ENCODE results near the gene PAX4. TPM values are rescaled to one million over a fixed set of nuclear protein-coding genes. Genes with fewer than 3 reads are reported as not detected.

Gene PAX4
- total RNA-seq, 1 donor from 2014 or later = 23.6 TPM

DNA sequence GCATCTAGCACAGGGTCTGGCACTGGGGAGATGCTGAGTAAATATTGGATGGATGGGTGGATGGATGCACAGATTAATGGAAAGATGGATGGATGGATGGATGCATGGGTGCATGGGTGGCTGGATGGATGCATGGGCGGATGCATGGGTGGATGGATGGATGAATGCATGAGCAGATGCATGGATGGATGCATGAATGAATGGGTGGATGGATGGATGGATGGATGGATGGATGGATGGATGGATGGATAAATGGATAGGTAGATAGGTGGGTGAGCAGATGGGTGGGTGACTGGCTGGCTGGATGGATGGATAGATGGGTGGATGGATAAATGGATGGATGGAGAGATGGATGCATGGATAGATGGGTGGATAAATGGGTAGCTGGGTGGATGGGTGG lies 5.7 kb downstream of the PAX4 start:
- H3K27me3 Mint-ChIP-seq = peaks cover 36% of the 10 kb centered on the region
- TF ChIP-seq CTCF (IDR thresholded peaks at IDR 0.05; ENCODE audit: unreplicated experiment) = no peak
- DNase-seq (ENCODE audit: low spot score, unreplicated experiment) = no peak
- no peaks in the 10 kb centered on the region for H3K36me3 Mint-ChIP-seq (ENCODE audit: insufficient read depth)
- peaks cover 3% of the 10 kb centered on the region for H3K9me3 Mint-ChIP-seq (ENCODE audit: low read depth)
- H3K4me3 Mint-ChIP-seq (ENCODE audit: low read depth) = no peak overlapping the region
- H3K4me1 Mint-ChIP-seq (ENCODE audit: low read depth) = no peaks in the 10 kb centered on the region
- H3K27ac Mint-ChIP-seq = no peak overlapping the region

DNA sequence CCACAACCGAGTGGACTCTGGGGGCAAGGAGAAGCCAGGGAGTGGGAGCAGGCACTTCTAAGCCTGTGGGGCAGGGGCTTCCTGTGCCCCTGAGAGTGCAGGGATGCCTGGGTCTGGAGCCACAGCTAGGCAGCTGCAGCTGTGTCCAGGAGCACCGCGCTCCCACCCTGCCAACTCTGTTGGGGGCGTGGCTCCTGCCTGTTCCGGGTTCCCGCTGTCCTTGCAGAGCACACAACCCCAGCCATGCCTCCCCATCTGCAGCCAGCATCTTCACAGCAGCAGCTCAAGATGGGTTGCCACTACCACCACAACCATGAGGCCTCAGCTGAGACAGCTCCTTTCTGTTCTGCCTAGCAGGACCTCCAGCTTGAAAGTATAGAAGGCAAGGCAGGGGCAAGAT lies 8.6 kb downstream of the PAX4 start:
- Mint-ChIP-seq H3K4me1 (ENCODE audit: low read depth) (no peaks in the 10 kb centered on the region), H3K9me3 (ENCODE audit: low read depth) (peaks cover 7% of the 10 kb centered on the region), H3K4me3 (ENCODE audit: low read depth) (no peak overlapping the region), H3K36me3 (ENCODE audit: insufficient read depth) (no peaks in the 10 kb centered on the region), H3K27me3 (peaks cover 17% of the 10 kb centered on the region), H3K27ac (no peak overlapping the region)
- no peak for DNase-seq (ENCODE audit: low spot score, unreplicated experiment)
- TF ChIP-seq CTCF (IDR thresholded peaks at IDR 0.05; ENCODE audit: unreplicated experiment) = no peak

DNA sequence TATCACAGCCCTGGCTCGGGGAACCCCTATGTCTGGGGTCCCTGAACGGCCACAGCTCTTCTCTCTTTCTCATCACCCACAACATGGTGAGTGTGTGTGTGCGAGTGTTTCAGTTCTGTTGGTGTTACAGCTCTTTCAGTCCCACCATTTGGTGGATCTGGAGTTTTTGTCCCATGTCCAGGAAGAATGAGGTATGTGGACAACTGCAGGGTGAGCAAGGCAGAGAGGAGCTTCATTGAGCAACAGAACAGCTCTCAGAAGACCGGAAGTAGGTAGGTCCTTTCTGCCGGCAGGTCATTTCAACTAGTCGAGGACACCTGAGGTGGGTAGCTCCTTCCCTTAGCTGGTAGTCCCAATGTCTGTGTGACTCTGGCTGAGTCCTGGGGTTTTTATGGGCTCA lies 9.5 kb downstream of the PAX4 start:
- Mint-ChIP-seq H3K27ac (no peak overlapping the region), H3K9me3 (ENCODE audit: low read depth) (peaks cover 10% of the 10 kb centered on the region), H3K4me1 (ENCODE audit: low read depth) (no peaks in the 10 kb centered on the region)

DNA sequence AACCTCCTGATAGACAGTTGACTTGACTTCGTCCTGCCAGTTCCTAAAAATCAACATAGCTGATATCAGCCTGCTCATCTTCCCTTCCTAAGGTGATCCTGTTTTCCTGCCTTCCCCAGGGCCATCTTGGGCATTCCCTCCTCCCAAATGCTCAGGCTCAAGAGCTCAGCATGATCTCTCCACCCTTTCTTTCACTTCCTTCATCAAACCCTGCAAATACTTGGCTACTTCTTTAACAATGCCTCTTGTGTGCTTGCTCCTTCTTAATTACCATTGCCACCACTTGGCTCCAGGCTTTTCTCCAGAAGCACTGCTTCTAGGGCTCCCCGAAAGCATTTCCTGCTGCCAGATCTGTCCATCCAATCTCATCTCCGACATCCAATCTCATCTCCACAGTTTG lies 17.1 kb downstream of the PAX4 start:
- no peak for DNase-seq (ENCODE audit: low spot score, unreplicated experiment)

More for the DNA sequence above, 9.5 kb downstream of the PAX4 start:
- no peak for DNase-seq (ENCODE audit: low spot score, unreplicated experiment)
- H3K4me3 Mint-ChIP-seq (ENCODE audit: low read depth) = no peak overlapping the region
- H3K27me3 Mint-ChIP-seq = peaks cover 11% of the 10 kb centered on the region
- no peaks in the 10 kb centered on the region for H3K36me3 Mint-ChIP-seq (ENCODE audit: insufficient read depth)
- TF ChIP-seq CTCF (IDR thresholded peaks at IDR 0.05; ENCODE audit: unreplicated experiment) = no peak

GRCh38 chr7:127598318-127598717 lies 19.6 kb downstream of the PAX4 start:
- no peak overlapping the region for H3K27ac Mint-ChIP-seq
- peak; percentile 30 for TF ChIP-seq CTCF (IDR thresholded peaks at IDR 0.05; ENCODE audit: unreplicated experiment)
- H3K4me1 Mint-ChIP-seq (ENCODE audit: low read depth) = no peaks in the 10 kb centered on the region
- H3K27me3 Mint-ChIP-seq = peaks cover 11% of the 10 kb centered on the region
- no peak for DNase-seq (ENCODE audit: low spot score, unreplicated experiment)
- H3K9me3 Mint-ChIP-seq (ENCODE audit: low read depth) = no peaks in the 10 kb centered on the region
- no peak overlapping the region for H3K4me3 Mint-ChIP-seq (ENCODE audit: low read depth)
- H3K36me3 Mint-ChIP-seq (ENCODE audit: insufficient read depth) = no peaks in the 10 kb centered on the region

More for the DNA sequence above, 17.1 kb downstream of the PAX4 start:
- no peak for TF ChIP-seq CTCF (IDR thresholded peaks at IDR 0.05; ENCODE audit: unreplicated experiment)
- no peaks in the 10 kb centered on the region for H3K4me1 Mint-ChIP-seq (ENCODE audit: low read depth)
- peaks cover 11% of the 10 kb centered on the region for H3K27me3 Mint-ChIP-seq
- H3K9me3 Mint-ChIP-seq (ENCODE audit: low read depth) = peaks cover 7% of the 10 kb centered on the region
- no peak overlapping the region for H3K27ac Mint-ChIP-seq
- H3K36me3 Mint-ChIP-seq (ENCODE audit: insufficient read depth) = no peaks in the 10 kb centered on the region
- no peak overlapping the region for H3K4me3 Mint-ChIP-seq (ENCODE audit: low read depth)
